Measurements from ENCODE around the gene SEMA4C.

The SEMA4C gene, protein sequence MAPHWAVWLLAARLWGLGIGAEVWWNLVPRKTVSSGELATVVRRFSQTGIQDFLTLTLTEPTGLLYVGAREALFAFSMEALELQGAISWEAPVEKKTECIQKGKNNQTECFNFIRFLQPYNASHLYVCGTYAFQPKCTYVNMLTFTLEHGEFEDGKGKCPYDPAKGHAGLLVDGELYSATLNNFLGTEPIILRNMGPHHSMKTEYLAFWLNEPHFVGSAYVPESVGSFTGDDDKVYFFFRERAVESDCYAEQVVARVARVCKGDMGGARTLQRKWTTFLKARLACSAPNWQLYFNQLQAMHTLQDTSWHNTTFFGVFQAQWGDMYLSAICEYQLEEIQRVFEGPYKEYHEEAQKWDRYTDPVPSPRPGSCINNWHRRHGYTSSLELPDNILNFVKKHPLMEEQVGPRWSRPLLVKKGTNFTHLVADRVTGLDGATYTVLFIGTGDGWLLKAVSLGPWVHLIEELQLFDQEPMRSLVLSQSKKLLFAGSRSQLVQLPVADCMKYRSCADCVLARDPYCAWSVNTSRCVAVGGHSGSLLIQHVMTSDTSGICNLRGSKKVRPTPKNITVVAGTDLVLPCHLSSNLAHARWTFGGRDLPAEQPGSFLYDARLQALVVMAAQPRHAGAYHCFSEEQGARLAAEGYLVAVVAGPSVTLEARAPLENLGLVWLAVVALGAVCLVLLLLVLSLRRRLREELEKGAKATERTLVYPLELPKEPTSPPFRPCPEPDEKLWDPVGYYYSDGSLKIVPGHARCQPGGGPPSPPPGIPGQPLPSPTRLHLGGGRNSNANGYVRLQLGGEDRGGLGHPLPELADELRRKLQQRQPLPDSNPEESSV
- long read RNA-seq, partial matches to known transcripts = 6 of 31 reads
- long read RNA-seq, other reads (novel, unspliced or antisense) = 25 of 31 reads

GRCh38 chr2:96869822-96870625, at the start of gene SEMA4C:
SEMA4C (minus strand) TSS chr2:96870080; CDS start chr2:96867886, 2,194 bp downstream.
- no peak for TF ChIP-seq SPI1 (IDR thresholded peaks at IDR 0.05; ENCODE audit: borderline replicate concordance, low read depth)
- TF ChIP-seq REST (IDR thresholded peaks at IDR 0.05; ENCODE audit: insufficient replicate concordance, low read depth) = no peak
- TF ChIP-seq, protein P1, sequence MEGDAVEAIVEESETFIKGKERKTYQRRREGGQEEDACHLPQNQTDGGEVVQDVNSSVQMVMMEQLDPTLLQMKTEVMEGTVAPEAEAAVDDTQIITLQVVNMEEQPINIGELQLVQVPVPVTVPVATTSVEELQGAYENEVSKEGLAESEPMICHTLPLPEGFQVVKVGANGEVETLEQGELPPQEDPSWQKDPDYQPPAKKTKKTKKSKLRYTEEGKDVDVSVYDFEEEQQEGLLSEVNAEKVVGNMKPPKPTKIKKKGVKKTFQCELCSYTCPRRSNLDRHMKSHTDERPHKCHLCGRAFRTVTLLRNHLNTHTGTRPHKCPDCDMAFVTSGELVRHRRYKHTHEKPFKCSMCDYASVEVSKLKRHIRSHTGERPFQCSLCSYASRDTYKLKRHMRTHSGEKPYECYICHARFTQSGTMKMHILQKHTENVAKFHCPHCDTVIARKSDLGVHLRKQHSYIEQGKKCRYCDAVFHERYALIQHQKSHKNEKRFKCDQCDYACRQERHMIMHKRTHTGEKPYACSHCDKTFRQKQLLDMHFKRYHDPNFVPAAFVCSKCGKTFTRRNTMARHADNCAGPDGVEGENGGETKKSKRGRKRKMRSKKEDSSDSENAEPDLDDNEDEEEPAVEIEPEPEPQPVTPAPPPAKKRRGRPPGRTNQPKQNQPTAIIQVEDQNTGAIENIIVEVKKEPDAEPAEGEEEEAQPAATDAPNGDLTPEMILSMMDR (IDR thresholded peaks at IDR 0.05; ENCODE audit: insufficient read depth, low read length) = no peak
- Histone ChIP-seq H3K4me3 (replicated peaks; ENCODE audit: insufficient read depth, low read length) (peak within 1 kb of the TSS; percentile 61), H3K27ac (replicated peaks) (peak within 1 kb of the TSS; percentile 57), H3K27me3 (ENCODE audit: insufficient read depth, poor library complexity, severe bottlenecking) (peaks cover 26% of the 10 kb centered on the region)
- no peak for DNase-seq (ENCODE audit: low read depth in 1 of 2, low spot score in 1 of 2)

DNA sequence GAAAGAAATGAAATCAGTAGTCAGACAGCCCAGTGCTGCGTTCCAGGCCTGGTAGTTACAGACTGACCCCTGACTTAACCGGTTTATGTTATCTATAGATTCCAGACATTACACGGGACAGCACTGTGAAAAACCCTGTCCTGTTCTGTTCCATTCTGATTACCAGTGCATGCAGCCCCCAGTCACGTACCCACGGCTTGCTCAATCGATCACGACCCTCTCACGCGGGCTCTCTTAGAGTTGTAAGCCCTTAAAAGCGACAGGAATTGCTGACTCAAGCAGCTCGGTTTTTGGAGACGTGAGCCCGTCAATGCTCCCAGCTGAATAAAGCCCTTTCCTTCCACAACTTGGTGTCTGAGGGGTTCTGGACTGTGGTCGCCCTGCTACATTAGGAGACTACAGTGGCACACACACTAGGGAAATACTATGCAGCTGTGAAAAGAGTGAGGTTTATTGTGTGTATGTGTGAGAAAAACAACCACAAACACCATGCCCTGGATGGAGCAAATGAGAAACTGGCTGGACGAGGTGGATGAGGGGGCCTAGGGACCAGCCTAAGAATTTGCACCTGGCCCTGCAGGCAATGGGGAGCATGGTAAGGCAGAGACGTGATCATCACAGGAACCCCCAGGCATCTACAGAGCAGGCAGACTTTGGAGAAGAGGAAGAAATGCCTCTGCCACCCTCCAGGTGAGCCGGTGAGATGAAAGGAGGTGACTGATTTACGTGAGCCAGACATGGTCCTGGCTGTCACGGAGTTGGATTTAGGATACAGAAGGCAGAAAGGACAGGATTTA, 49.1 kb upstream of the SEMA4C start:
- DNase-seq (ENCODE audit: low read depth in 1 of 2, low spot score in 1 of 2) = no peak
- no peak overlapping the region for H3K4me3 ChIP-seq (replicated peaks; ENCODE audit: insufficient read depth, low read length)
- H3K27ac ChIP-seq (replicated peaks) = no peak overlapping the region
- H3K27me3 ChIP-seq (ENCODE audit: insufficient read depth, poor library complexity, severe bottlenecking) = no peaks in the 10 kb centered on the region
- TF ChIP-seq REST (IDR thresholded peaks at IDR 0.05; ENCODE audit: insufficient replicate concordance, low read depth) (no peak), POLR2AphosphoS5 (IDR thresholded peaks at IDR 0.05; ENCODE audit: low read depth) (no peak), SPI1 (IDR thresholded peaks at IDR 0.05; ENCODE audit: borderline replicate concordance, low read depth) (no peak), GABPA (IDR thresholded peaks at IDR 0.05; ENCODE audit: low read depth) (no peak)
- TF ChIP-seq, protein P1 (IDR thresholded peaks at IDR 0.05; ENCODE audit: insufficient read depth, low read length) = no peak
